Right lobe of liver (tissue), 4 donors: ENCODE measurements around the gene ACAP2.

Experiments
- CTCF ChIP-seq, 4 donors: fragments of 200-600 bp in 3 of 4; fragments of 450-650 bp in 1 of 4; IDR thresholded peaks; one replicate each; pipeline versions ENCODE4 v1.5.1 to v1.8.0; 2016 to 2022; ENCODE audit warnings: antibody characterized with exemption in 4 of 4, mild to moderate bottlenecking in 2 of 4
- POLR2A ChIP-seq: fragments of 450-650 bp; IDR thresholded peaks from one replicate; pipeline ENCODE4 v1.6.1; 2017; ENCODE audit warnings: antibody characterized with exemption, mild to moderate bottlenecking
- donor health status: DM: no; HTN: no; CAD: no.
- donor health status: DM: no; HTN: no; CAD: no.
- donor health status: DM: no; HTN: yes; CAD: no.

DNA sequence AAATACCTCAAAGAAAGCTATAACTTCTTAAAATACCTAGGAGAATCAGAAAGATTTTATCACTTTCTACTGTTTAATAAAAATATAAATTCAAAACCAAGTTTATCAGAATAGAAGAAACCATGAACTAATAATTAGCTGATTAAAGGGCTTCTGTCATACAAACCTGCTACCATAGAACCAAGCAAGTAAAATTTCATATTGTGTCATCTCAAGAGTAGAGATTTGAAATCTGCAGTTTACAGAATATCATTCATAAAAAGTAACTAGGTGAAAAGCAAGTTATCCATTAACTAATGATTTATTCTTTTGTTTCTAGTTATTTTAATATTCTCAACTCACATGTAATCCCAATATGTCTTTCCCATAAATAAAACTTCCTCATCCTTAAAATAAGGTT, 135.1 kb downstream of the ACAP2 start:
- TF ChIP-seq CTCF (IDR thresholded peaks at IDR 0.05) = no peak
- no peak for TF ChIP-seq POLR2A
